Activated T-cell treated with anti-CD3 and anti-CD28 coated beads, Interleukin-2, amount 50 U/mL, for 72 hours (primary cell): ENCODE measurements around the gene CTDSPL. TPM values are rescaled to one million over a fixed set of nuclear protein-coding genes. Genes with fewer than 3 reads are reported as not detected.

Experiments used
- ATAC-seq, 2 donors: fragments of 150-1000 bp; cut with Tn5 transposase; replicated peaks in 1 of 2; 2 replicates each; pipeline ENCODE4 v1.10.0; 2021; ENCODE audit warnings: moderate library complexity in 2 of 2, mild to moderate bottlenecking in 1 of 2
- DNase-seq, 2 donors: peaks; one replicate each; pipeline ENCODE4 v3.0.0; 2021 to 2022; ENCODE audit warnings: mixed read lengths in 1 of 2
- H3K27ac Mint-ChIP-seq: one replicate; pipeline ENCODE4 v1.8.0; 2022; ENCODE audit warnings: mild to moderate bottlenecking, moderate library complexity, mixed read lengths
- H3K27me3 Mint-ChIP-seq: one replicate; pipeline ENCODE4 v1.8.0; 2022; ENCODE audit warnings: low read depth, mixed read lengths
- H3K36me3 Mint-ChIP-seq, 2 donors: one replicate each; pipeline ENCODE4 v1.8.0; 2022; ENCODE audit warnings: mixed read lengths in 2 of 2, mild to moderate bottlenecking in 1 of 2; ENCODE audit not compliant: insufficient read depth in 2 of 2
- H3K4me1 Mint-ChIP-seq: one replicate; pipeline ENCODE4 v1.8.0; 2022; ENCODE audit warnings: low read depth, mixed read lengths
- H3K4me3 Mint-ChIP-seq, 2 donors: one replicate each; pipeline ENCODE4 v1.8.0; 2022; ENCODE audit warnings: mild to moderate bottlenecking in 2 of 2, mixed read lengths in 2 of 2, moderate library complexity in 2 of 2
- H3K9me3 Mint-ChIP-seq, 2 donors: one replicate each; pipeline ENCODE4 v1.8.0; 2022; ENCODE audit warnings: mixed read lengths in 2 of 2
- total RNA-seq, 2 donors: library from RNA; stranded (reverse); gene quantifications; one replicate each; pipeline ENCODE4 v1.2.3, GENCODE V29; 2022

CTDSPL gene
- total RNA-seq, 2 donors from 2014 or later, result 6.3 to 7.0 TPM

DNA sequence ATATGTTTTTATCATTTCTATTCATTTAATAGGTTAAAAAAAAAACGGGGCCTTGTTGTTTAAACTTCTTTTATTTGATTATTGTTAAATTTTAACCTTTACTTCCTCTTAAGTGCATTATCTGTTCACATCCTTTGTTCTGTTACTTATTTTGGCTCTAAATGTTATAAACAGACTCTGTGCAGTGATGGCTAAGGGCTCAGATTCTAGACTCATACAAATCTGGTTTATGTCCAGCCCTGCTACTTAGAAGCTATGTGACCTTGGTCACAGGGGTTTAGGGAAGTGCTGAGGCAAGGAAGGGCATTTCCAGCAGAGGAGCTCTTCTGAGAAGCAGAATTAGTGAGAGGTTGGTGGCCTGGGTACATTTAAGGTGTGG is 73.6 kb downstream of the CTDSPL start:
- Mint-ChIP-seq H3K4me1 (no peaks in the 10 kb centered on the region), H3K27ac (no peak overlapping the region), H3K36me3 (no peaks in the 10 kb centered on the region), H3K9me3 (peaks cover 0 to 3% of the 10 kb centered on the region in 2 donors), H3K4me3 (no peak overlapping the region), H3K27me3 (no peaks in the 10 kb centered on the region)
- DNase-seq (no peak), ATAC-seq (no peak)

DNA sequence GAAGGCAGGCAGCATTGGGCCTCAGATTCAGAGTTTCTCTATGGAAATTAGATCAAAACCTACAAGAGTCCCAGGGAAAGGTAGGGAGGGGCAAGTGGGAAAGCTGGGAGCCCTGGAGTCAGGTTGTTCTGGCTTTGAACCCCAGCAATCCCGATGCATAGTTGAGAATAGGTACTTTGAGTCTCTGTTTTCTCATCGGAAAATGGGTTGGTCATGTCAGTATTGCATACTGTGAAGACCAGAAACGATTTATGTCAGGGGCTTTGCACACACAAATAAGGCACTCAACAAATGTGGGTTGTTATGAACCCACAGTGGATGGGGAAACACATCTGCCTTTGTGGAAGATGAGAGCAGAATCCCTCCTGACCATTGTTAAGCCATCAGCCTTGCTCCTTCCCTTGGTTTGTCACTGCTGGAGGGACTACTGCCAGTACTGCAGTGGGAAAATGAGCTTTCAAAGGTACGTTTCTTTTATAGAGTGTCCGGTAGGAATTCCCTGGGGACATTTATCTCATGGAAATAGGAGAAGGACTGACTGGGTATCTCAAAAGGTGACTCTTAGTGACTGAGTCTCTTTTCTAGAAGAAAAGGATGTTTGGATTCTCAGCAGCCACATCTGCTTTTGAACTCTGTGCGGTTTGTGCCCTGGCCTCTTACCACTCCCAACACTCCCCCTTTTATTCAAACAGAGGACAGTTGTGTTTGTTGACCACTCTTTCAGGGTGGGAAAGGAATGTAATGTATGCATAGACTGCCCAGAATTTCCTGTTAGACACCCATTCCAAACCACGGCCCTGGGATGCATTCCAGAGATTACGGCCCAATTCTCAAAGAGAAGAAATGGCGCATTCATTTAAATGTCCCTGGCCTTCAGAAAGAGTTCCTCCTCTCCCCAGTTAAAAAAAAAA is 74.3 kb downstream of the CTDSPL start:
- Mint-ChIP-seq H3K4me3 (no peak overlapping the region), H3K4me1 (no peaks in the 10 kb centered on the region), H3K27me3 (no peaks in the 10 kb centered on the region), H3K9me3 (no peaks in the 10 kb centered on the region), H3K27ac (no peak overlapping the region), H3K36me3 (no peaks in the 10 kb centered on the region)
- ATAC-seq (no peak), DNase-seq (no peak)

DNA sequence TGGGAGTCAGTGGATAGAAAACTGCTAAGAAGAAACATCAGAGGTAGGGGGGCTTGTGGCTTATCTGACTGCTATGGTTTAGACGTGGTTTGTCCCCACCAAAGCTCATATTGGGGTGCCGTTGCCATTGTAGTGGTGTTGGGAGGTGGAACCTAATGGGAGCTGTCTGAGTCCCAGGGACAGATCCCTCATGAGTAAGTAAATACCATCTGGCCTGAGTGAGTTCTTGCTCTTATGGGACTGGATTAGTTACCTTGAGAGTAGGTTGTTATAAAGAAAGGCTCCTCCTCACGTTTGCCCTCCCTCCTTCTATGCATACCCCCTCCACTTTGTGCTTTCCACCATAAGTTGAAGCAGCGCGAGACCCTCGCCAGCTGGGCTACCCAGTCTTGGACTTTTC is 75.5 kb downstream of the CTDSPL start:
- no peaks in the 10 kb centered on the region for H3K27me3 Mint-ChIP-seq
- no peak for DNase-seq
- no peaks in the 10 kb centered on the region for H3K36me3 Mint-ChIP-seq
- no peaks in the 10 kb centered on the region for H3K9me3 Mint-ChIP-seq
- no peak overlapping the region for H3K27ac Mint-ChIP-seq
- no peak overlapping the region for H3K4me3 Mint-ChIP-seq
- H3K4me1 Mint-ChIP-seq, result no peaks in the 10 kb centered on the region
- no peak for ATAC-seq

DNA sequence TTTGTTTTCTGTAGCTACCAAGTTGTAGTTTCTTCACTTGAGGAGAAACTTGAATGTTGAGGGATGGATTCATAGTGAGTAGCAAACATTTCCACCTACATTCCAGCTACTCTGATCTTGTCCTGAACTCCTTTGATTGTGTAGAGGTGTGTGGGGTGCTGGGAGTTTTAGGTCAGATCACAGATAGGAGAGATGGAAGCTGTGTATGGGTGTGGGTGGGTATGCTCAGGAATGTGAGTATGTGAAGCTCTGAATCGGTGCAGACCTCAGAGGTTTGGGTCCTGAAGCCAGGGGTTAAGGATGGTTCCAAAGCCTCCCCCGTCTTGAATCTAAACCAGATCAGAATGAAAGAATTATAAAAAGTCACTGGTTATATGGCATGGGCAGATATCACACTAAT is 76.3 kb downstream of the CTDSPL start:
- no peak for DNase-seq
- H3K4me1 Mint-ChIP-seq, result no peaks in the 10 kb centered on the region
- no peak for ATAC-seq
- no peak overlapping the region for H3K4me3 Mint-ChIP-seq
- no peaks in the 10 kb centered on the region for H3K9me3 Mint-ChIP-seq
- H3K27me3 Mint-ChIP-seq, result no peaks in the 10 kb centered on the region
- no peak overlapping the region for H3K27ac Mint-ChIP-seq
- H3K36me3 Mint-ChIP-seq, result no peaks in the 10 kb centered on the region

DNA sequence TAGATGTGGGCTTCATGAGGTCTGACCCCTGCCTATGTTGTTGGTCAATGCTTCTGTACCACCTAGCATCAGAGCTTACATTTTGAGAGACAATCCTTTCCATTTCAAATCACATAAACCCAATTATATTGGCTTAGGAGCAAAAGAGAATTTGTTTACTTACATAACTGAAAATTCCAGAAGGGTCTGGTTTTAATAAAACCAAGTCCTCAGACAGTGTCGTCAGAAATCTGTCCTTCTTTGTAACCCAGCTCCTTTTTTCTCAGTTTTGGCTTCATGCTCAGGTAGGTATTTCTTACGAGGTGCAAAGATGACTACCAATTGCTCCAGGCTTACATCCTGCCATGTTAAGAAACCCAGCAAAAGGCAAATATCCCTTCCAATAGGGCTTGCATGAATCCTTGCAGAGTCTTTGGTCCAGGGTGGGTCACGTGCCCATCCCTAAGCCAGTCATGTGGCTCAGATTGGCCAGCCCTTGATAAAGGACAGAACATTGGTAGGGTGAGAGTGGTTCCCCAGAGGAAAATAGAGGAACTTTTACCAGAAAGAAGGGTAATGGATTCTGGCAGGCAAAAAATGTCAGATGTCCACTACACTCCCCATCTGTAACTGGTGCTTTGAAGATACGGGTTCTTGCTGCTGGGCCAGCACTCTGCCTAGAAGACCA is 78.7 kb downstream of the CTDSPL start:
- no peaks in the 10 kb centered on the region for H3K36me3 Mint-ChIP-seq
- no peaks in the 10 kb centered on the region for H3K4me1 Mint-ChIP-seq
- H3K4me3 Mint-ChIP-seq, result no peak overlapping the region
- ATAC-seq (no peak), DNase-seq (no peak)
- no peak overlapping the region for H3K27ac Mint-ChIP-seq
- no peaks in the 10 kb centered on the region for H3K27me3 Mint-ChIP-seq
- no peaks in the 10 kb centered on the region for H3K9me3 Mint-ChIP-seq

DNA sequence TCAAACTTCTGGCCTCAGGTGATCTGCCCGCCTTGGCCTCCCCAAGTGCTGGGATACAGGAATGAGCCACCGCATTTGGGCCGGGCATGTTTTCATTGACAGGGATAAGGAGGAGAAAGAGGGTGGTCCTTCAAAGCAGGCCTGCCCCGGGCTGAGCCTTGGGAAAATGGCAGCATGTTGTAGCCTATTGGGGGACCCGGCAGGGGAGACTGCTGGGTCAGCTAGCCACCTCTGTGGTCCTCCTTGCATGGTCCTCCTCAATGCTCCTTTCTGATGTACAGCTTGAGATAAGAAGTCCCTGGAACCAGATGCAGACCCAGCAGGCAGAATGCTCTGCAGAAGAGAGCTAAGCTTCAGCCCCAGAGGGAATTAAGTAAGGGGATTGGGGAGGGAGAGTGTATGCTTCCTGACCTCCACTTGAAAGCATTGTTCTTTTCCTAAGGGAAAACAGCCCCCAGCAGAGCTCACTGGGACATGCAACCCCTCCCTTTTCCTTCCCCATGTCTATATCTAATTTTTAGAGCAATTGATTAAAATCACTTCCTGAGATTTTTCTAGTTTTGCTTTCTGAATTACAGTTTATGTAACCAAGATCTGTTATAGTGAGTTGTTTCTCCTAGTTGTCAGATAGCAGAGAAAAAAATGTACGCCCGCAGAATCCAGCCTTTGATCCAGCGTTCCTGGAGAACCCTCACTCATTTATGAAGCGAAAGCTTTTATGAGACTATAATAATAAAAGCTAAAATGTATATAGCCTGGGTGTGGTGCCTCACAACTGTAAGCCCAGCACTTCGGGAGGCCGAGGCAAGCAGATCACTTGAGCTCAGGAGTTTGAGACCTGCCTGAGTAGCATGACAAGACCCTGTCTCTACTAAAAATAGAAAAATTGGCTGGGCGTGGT is 80.2 kb downstream of the CTDSPL start:
- Mint-ChIP-seq H3K9me3 (no peaks in the 10 kb centered on the region), H3K36me3 (no peaks in the 10 kb centered on the region), H3K27me3 (no peaks in the 10 kb centered on the region), H3K27ac (no peak overlapping the region), H3K4me3 (no peak overlapping the region), H3K4me1 (no peaks in the 10 kb centered on the region)
- no peak for ATAC-seq
- no peak for DNase-seq

DNA sequence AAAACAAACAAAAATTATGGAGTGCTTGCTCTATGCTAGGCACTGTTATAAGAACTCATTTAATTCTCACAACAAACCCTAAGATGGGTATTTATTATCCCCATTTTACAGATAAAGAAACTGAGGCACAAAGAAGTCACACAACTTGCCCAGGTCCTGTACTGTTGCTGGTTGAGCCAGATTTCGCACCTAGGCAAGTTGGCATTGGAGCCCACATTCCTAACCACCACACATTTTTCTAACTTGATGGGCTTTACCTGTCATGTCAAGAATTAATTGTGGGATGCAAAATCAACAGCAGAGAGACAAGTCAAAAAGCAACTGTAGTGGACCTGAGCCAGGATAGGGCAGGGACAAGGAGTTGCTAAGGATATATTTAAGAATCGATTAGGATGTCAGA is 81.0 kb downstream of the CTDSPL start:
- ATAC-seq, result no peak
- Mint-ChIP-seq H3K36me3 (no peaks in the 10 kb centered on the region), H3K4me3 (no peak overlapping the region), H3K27ac (no peak overlapping the region), H3K27me3 (no peaks in the 10 kb centered on the region), H3K9me3 (no peaks in the 10 kb centered on the region), H3K4me1 (no peaks in the 10 kb centered on the region)
- DNase-seq, result no peak

DNA sequence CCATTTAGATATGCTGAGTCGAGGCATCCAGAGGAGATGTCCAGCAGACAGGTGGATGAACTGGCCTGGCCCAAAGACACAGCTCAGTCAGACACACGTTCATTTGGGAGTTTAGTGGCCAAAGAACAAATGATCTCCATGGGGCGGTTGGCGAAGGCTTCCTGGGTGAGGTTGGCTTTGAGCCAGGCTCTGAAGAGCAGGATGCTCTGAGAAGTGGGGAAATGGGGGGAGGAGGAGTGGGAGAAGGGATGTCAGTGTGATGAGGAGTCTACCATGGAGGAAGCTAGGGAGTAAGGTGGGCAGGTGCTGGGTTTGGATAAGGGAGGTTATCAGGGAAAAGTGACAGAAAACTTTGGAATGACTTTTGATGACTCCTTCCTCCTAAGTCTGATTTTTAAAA is 81.4 kb downstream of the CTDSPL start:
- no peak overlapping the region for H3K4me3 Mint-ChIP-seq

DNA sequence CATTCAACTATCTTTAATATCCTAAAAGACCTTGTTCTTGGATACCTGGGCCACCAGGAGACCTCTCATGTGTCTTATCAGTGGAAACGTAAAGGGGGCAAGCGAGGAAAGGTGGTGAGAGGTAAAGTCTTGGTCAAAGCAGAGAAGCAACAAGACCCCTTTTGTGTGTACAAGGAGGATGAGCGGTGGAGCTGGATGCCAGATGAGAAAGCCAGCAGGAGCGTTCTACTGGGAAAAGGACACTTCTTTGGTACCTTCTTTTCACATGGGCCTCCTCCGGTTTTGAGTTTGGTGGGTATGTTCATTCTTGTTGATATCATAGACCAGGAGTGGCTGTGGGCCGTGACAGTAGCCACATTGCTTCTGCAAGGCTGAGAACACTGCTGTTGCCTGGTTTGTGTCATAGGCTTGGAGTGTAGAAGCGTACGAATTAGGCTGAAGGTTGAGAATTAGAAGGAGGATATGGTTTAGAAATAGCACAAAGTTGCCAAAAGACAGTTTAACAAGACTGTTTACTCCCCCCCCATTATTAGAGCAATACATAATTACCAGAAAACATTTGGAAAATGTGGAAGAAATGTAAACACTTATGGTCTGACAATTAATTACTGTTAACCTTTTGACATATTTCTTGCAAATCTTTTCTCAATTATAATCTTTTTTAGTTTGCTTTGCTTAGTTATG is 82.1 kb downstream of the CTDSPL start:
- Mint-ChIP-seq H3K27ac (no peak overlapping the region), H3K4me3 (no peak overlapping the region), H3K36me3 (no peaks in the 10 kb centered on the region), H3K9me3 (no peaks in the 10 kb centered on the region), H3K27me3 (no peaks in the 10 kb centered on the region), H3K4me1 (no peaks in the 10 kb centered on the region)
- DNase-seq (no peak), ATAC-seq (no peak)

More for the DNA sequence above, 81.4 kb downstream of the CTDSPL start:
- no peaks in the 10 kb centered on the region for H3K4me1 Mint-ChIP-seq
- H3K9me3 Mint-ChIP-seq, result no peaks in the 10 kb centered on the region
- H3K27me3 Mint-ChIP-seq, result no peaks in the 10 kb centered on the region
- DNase-seq (no peak), ATAC-seq (no peak)
- no peaks in the 10 kb centered on the region for H3K36me3 Mint-ChIP-seq
- no peak overlapping the region for H3K27ac Mint-ChIP-seq

DNA sequence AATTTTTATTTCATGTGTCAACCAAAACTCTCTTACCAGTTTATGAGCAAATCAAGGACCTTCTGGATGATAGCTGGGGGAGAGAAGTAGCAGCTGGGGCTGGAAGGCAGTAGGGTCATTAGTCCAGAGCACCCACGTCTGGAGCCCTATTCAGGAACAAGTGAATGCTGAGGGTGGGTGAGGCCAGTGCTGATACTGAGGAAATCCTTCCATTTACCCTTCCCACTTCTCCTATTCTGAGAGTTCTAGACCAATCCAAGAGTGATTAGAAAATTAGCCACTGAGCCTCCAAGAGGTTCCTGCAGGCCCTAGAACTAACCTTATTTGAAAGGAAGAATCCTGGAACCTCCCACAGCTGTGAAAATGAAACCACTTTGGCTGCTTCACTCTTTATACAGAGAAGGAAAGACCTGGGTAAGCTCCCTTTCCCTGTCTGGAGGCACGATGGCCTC is 82.7 kb downstream of the CTDSPL start:
- Mint-ChIP-seq H3K9me3 (no peaks in the 10 kb centered on the region), H3K27me3 (no peaks in the 10 kb centered on the region), H3K4me3 (no peak overlapping the region), H3K36me3 (no peaks in the 10 kb centered on the region), H3K27ac (no peak overlapping the region), H3K4me1 (no peaks in the 10 kb centered on the region)
- ATAC-seq (no peak), DNase-seq (no peak)

DNA sequence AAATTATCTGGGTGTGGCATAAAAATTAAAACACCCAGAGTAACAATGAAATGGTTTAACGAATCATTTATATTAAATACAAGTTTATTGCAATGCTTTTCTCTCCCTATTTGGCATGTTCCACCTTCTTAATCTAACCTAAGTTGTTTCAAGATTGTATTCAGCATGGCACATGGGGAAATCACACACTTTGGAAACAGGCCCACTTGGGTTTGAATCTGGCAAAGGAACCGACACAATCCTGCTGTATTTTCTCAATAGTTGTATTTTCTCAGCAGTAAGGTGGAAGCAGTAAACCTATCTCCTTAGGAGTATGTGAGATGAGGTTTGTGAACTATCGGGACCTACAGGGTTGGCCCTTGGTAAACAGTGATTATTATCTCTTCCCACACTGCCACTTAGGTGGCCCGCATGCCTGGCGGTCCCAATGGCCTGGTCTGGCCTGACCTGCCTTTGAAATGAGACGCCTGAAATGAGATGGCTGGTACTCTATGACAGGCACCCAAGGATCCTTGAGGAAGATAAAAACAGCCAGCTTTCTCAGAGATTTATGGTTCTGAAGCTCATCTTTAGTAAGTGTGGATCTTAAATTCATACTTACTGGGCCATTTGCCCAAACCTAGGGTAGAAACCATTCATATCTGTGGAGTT is 83.6 kb downstream of the CTDSPL start:
- no peaks in the 10 kb centered on the region for H3K36me3 Mint-ChIP-seq
- no peaks in the 10 kb centered on the region for H3K27me3 Mint-ChIP-seq
- H3K4me1 Mint-ChIP-seq, result no peaks in the 10 kb centered on the region
- no peaks in the 10 kb centered on the region for H3K9me3 Mint-ChIP-seq
- no peak overlapping the region for H3K4me3 Mint-ChIP-seq
- DNase-seq (no peak), ATAC-seq (no peak)
- H3K27ac Mint-ChIP-seq, result no peak overlapping the region

DNA sequence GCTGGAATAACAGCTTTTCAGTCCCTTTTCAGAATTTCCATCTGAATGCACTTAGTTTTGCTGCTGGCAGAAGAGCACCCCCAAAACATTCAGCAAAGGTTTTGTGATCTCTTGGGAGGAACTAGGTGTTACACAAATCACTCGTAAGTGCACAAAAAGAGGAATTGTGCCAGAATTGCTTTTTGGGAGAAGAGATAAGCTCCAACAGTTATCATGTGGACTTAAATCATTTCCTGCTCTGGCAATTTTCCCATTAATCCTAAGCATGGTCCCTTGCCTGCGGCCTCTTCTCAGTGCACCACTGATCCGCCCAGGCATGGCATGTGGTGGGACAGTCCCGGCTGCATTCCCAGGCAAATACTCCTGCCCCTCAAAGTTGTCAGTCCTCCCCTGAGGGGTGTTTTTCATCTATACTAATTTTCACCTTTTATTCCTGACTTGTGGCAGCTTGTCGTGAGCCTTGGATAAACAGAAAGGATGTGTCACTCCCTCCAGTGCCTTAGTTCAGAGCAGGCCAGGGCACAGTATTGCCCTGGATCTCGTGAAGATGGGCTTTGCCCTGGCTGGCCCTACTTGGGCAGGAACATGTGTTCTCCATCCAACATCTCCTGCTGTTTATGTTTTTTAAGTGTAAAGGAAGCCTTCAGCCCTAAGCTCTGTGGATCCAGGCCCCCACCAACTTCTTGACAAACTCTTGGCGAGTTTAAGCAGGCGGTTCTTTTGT is 84.3 kb downstream of the CTDSPL start:
- Mint-ChIP-seq H3K4me3 (no peak overlapping the region), H3K27ac (no peak overlapping the region), H3K9me3 (no peaks in the 10 kb centered on the region), H3K27me3 (no peaks in the 10 kb centered on the region), H3K36me3 (no peaks in the 10 kb centered on the region), H3K4me1 (no peaks in the 10 kb centered on the region)
- ATAC-seq (peak in 1 of 2 donors; percentile 15), DNase-seq (no peak)
